HepG2 (cell line): ENCODE results near the gene MCC. TPM values are rescaled to one million over a fixed set of nuclear protein-coding genes. Genes with fewer than 3 reads are reported as not detected.

Experiments used
- ATF7 ChIP-seq, 2 experiments: fragments of 450-650 bp in 1 of 2; sonication (generic) in 1 of 2; formaldehyde crosslinking in 1 of 2; IDR thresholded peaks; 2 replicates each; pipeline versions ENCODE4 v1.4.0 to v1.6.1; 2016 to 2020; ENCODE audit warnings: antibody characterized with exemption in 1 of 2, mild to moderate bottlenecking in 1 of 2, missing genetic modification reagents in 1 of 2
- BHLHE40 ChIP-seq: IDR thresholded peaks from 2 replicates; pipeline ENCODE4 v1.6.1; 2011; ENCODE audit warnings: low read length, improper control_type of control experiment
- HDAC6 ChIP-seq: fragments of 200-600 bp; sonication (generic); IDR thresholded peaks from 2 replicates; pipeline ENCODE4 v1.7.0; 2017; ENCODE audit warnings: mild to moderate bottlenecking, antibody characterized with exemption, low read length, low read depth
- HOXD1 ChIP-seq: sonication (generic); formaldehyde crosslinking; IDR thresholded peaks from 2 replicates; pipeline ENCODE4 v1.5.0; 2020; ENCODE audit warnings: missing genetic modification reagents
- JDP2 ChIP-seq: sonication (generic); formaldehyde crosslinking; IDR thresholded peaks from 2 replicates; pipeline ENCODE4 v1.8.1; 2022; ENCODE audit warnings: missing genetic modification reagents, borderline replicate concordance
- KAT7 ChIP-seq: IDR thresholded peaks from 2 replicates; pipeline ENCODE4 v1.6.1; 2018; ENCODE audit warnings: borderline replicate concordance, missing compliant biosample characterization
- KDM2A ChIP-seq: sonication (generic); formaldehyde crosslinking; IDR thresholded peaks from 2 replicates; pipeline ENCODE4 v1.4.0; 2020; ENCODE audit warnings: low read depth, missing genetic modification reagents, borderline replicate concordance
- KLF15 ChIP-seq: sonication (generic); formaldehyde crosslinking; IDR thresholded peaks from 2 replicates; pipeline ENCODE4 v1.8.1; 2023; ENCODE audit warnings: borderline replicate concordance, mild to moderate bottlenecking, inconsistent platforms, missing genetic modification reagents, mixed read lengths
- MTA3 ChIP-seq: sonication (generic); formaldehyde crosslinking; IDR thresholded peaks from 2 replicates; pipeline ENCODE4 v1.4.0; 2020; ENCODE audit warnings: missing genetic modification reagents
- RBFOX2 ChIP-seq: fragments of 200-400 bp; formaldehyde crosslinking; IDR thresholded peaks from 2 replicates; pipeline ENCODE4 v1.6.1; 2017; ENCODE audit warnings: low read depth, mild to moderate bottlenecking, low read length
- SALL2 ChIP-seq: sonication (generic); formaldehyde crosslinking; IDR thresholded peaks from 2 replicates; pipeline ENCODE4 v1.8.1; 2023; ENCODE audit warnings: mild to moderate bottlenecking, missing genetic modification reagents, inconsistent platforms
- TSC22D2 ChIP-seq: sonication (generic); formaldehyde crosslinking; IDR thresholded peaks from 2 replicates; pipeline ENCODE4 v1.5.1; 2020; ENCODE audit warnings: missing genetic modification reagents, mild to moderate bottlenecking, borderline replicate concordance
- ZNF224 ChIP-seq: sonication (generic); formaldehyde crosslinking; IDR thresholded peaks from 2 replicates; pipeline ENCODE4 v1.5.0; 2020; ENCODE audit warnings: mild to moderate bottlenecking, missing genetic modification reagents
- ZNF496 ChIP-seq: sonication (generic); formaldehyde crosslinking; IDR thresholded peaks from 2 replicates; pipeline ENCODE4 v1.8.1; 2023; ENCODE audit warnings: mild to moderate bottlenecking, moderate library complexity, missing genetic modification reagents; ENCODE audit not compliant: insufficient replicate concordance
- ZNF530 ChIP-seq: sonication (generic); formaldehyde crosslinking; IDR thresholded peaks from 2 replicates; pipeline ENCODE4 v1.5.0; 2020; ENCODE audit warnings: low read depth, mild to moderate bottlenecking, missing genetic modification reagents
- ZNF780A ChIP-seq: sonication (generic); formaldehyde crosslinking; IDR thresholded peaks from 2 replicates; pipeline ENCODE4 v1.8.0; 2022; ENCODE audit warnings: mild to moderate bottlenecking, missing genetic modification reagents, moderate library complexity
- ZNF788 ChIP-seq: sonication (generic); formaldehyde crosslinking; IDR thresholded peaks from 2 replicates; pipeline ENCODE4 v1.5.0; 2020; ENCODE audit warnings: mild to moderate bottlenecking, missing genetic modification reagents, borderline replicate concordance
- ZNF790 ChIP-seq: sonication (generic); formaldehyde crosslinking; IDR thresholded peaks from 2 replicates; pipeline ENCODE4 v1.8.0; 2022; ENCODE audit warnings: missing genetic modification reagents, mild to moderate bottlenecking, borderline replicate concordance
- ZSCAN20 ChIP-seq: sonication (generic); formaldehyde crosslinking; IDR thresholded peaks from 2 replicates; pipeline ENCODE4 v1.4.0; 2020; ENCODE audit warnings: missing genetic modification reagents, mild to moderate bottlenecking, borderline replicate concordance
- ZSCAN22 ChIP-seq: sonication (generic); formaldehyde crosslinking; IDR thresholded peaks from 2 replicates; pipeline ENCODE4 v1.4.0; 2020; ENCODE audit warnings: mild to moderate bottlenecking, missing genetic modification reagents
- polyA plus RNA-seq, 8 experiments: library from polyadenylated mRNA; depleted of rRNA in 3 of 8; stranded (reverse) in 7 of 8; unstranded in 1 of 8; fragments of >200 nt; fragmentation: Illumina TruSeq in 4 of 8; extraction: Trizol in 4 of 8; gene quantifications; 2 replicates each; pipeline versions ENCODE4 v1.2.1 to v1.2.3, GENCODE V29; 2011 to 2016; ENCODE audit warnings: low read depth in 4 of 8, missing spikeins in 1 of 8, mixed read lengths in 1 of 8; ENCODE audit not compliant: insufficient read depth in 1 of 8
- total RNA-seq, 5 experiments: library from RNA; depleted of rRNA; stranded (reverse); fragments of >200 nt; fragmentation: Illumina TruSeq; extraction: Trizol; gene quantifications; 2 replicates each; pipeline ENCODE4 v1.2.3, GENCODE V29; 2016; ENCODE audit warnings: low read depth in 1 of 5
- TF ChIP-seq, protein P1 (sequence below), 2 experiments: sonication (generic) in 1 of 2; formaldehyde crosslinking in 1 of 2; IDR thresholded peaks; 2 replicates each; pipeline versions ENCODE4 v1.4.0 to v1.6.1; 2018 to 2020; ENCODE audit warnings: missing genetic modification reagents in 2 of 2, borderline replicate concordance in 1 of 2, low read depth in 1 of 2, mild to moderate bottlenecking in 1 of 2, missing biosample characterization in 1 of 2
- TF ChIP-seq, protein P2 (sequence below): sonication (generic); formaldehyde crosslinking; IDR thresholded peaks from 2 replicates; pipeline ENCODE4 v1.5.1; 2020; ENCODE audit warnings: mild to moderate bottlenecking, missing genetic modification reagents
- TF ChIP-seq, protein P3 (sequence below): sonication (generic); formaldehyde crosslinking; IDR thresholded peaks from 2 replicates; pipeline ENCODE4 v1.5.1; 2020; ENCODE audit warnings: missing genetic modification reagents, mild to moderate bottlenecking, borderline replicate concordance

Gene MCC
- total and polyA plus RNA-seq, 2 of the 13 experiments (the other 11 are each of a cell fraction or from before 2014, with no cell fraction given), result 0.55 to 2.4 TPM

DNA sequence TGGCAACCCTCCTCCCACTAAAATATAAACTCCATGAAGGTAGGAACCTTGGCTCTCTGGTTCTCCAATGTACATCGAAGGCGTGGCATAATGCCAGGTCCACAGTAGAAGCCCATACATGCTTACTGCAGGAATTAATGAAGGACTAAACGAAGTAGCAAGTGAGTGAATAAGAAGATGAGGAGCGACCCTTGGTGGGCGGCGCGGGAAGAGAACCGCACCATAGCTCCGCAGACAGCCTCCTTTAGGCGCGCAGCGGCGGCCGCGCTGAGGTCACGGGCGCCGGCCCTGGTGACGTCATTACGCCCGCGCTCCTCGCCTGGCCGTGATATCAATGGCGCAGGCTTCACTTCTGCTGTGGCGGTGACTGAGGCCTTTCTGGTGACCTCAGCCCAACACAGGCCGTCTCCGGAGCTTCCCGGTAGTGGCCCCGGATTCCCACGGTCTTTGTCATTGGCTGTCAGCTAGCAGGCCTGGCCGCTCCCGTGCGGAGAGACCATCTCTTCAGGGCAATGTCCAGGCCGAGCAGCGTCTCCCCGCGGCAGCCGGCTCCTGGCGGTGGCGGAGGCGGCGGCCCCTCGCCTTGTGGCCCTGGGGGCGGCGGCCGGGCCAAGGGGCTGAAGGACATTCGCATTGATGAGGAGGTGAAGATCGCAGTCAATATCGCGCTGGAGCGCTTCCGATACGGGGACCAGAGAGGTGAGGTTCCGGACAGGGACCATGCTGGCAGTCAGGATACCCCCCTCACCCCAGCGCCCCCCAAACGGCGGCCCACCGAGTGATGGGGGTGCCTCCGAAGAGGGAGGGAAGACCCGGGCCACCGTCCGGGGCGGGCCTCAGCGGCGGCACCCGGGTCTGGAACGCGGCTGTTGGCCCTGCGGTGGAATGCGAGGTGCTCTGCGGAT is 25.4 kb upstream of the MCC start, which contains the start of gene YTHDC2 (continued):
- TF ChIP-seq ZNF780A (CRISPR knock-in tag) (no peak), HDAC6 (no peak), SALL2 (no peak), HOXD1 (peak; percentile 74; the same call in 1 of the 2 replicates), TSC22D2 (no peak; the same call in 1 of the 2 replicates), JDP2 (no peak), ZSCAN22 (CRISPR knock-in tag) (no peak), BHLHE40 (peak; percentile 24; the same call in 1 of the 2 replicates), RBFOX2 (peak; percentile 89), ZNF790 (CRISPR knock-in tag) (peak; percentile 81; the same call in 1 of the 2 replicates), ZNF788 (CRISPR knock-in tag) (peak; percentile 42; the same call in 1 of the 2 replicates), ZNF224 (CRISPR knock-in tag) (no peak), ZNF530 (no peak), KAT7 (peak; percentile 93), KDM2A (CRISPR knock-in tag) (peak; percentile 85), MTA3 (no peak), ZSCAN20 (CRISPR knock-in tag) (no peak; the same call in 1 of the 2 replicates), ATF7 (IDR thresholded peaks at IDR 0.05) (peak; percentile 100), ATF7 (CRISPR knock-in tag; IDR thresholded peaks at IDR 0.05) (peak; percentile 98), ZNF496 (CRISPR knock-in tag) (no peak), KLF15 (CRISPR knock-in tag) (no peak)
- TF ChIP-seq, protein P1, sequence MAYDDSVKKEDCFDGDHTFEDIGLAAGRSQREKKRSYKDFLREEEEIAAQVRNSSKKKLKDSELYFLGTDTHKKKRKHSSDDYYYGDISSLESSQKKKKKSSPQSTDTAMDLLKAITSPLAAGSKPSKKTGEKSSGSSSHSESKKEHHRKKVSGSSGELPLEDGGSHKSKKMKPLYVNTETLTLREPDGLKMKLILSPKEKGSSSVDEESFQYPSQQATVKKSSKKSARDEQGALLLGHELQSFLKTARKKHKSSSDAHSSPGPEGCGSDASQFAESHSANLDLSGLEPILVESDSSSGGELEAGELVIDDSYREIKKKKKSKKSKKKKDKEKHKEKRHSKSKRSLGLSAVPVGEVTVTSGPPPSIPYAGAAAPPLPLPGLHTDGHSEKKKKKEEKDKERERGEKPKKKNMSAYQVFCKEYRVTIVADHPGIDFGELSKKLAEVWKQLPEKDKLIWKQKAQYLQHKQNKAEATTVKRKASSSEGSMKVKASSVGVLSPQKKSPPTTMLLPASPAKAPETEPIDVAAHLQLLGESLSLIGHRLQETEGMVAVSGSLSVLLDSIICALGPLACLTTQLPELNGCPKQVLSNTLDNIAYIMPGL (CRISPR knock-in tag; IDR thresholded peaks at IDR 0.05; ENCODE audit: borderline replicate concordance in 1 of 2, low read depth in 1 of 2), result peak; percentile 95 to 97
- TF ChIP-seq, protein P2, sequence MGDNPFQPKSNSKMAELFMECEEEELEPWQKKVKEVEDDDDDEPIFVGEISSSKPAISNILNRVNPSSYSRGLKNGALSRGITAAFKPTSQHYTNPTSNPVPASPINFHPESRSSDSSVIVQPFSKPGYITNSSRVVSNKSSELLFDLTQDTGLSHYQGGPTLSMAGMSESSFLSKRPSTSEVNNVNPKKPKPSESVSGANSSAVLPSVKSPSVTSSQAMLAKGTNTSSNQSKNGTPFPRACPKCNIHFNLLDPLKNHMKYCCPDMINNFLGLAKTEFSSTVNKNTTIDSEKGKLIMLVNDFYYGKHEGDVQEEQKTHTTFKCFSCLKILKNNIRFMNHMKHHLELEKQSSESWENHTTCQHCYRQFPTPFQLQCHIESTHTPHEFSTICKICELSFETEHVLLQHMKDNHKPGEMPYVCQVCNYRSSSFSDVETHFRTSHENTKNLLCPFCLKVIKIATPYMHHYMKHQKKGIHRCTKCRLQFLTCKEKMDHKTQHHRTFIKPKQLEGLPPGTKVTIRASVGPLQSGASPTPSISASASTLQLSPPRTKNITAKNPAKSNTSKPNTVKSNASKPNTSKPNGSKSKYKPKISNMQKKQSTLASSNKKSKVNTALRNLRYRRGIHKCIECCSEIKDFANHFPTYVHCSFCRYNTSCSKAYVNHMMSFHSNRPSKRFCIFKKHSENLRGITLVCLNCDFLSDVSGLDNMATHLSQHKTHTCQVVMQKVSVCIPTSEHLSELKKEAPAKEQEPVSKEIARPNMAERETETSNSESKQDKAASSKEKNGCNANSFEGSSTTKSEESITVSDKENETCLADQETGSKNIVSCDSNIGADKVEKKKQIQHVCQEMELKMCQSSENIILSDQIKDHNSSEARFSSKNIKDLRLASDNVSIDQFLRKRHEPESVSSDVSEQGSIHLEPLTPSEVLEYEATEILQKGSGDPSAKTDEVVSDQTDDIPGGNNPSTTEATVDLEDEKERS (CRISPR knock-in tag), result no peak
- TF ChIP-seq, protein P3, sequence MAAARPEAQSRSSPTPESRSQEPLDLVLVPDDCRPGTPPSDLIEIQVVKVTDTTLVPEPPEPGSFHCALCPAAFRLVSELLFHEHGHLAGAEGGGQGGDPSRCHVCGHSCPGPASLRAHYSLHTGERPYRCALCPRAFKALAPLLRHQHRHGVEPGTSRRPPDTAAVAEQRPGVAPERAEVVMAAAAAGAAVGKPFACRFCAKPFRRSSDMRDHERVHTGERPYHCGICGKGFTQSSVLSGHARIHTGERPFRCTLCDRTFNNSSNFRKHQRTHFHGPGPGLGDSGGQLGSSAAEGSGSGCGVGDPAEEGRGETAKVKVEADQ, result peak; percentile 35; the same call in 1 of the 2 replicates
